NCI-H2171 treated with DMSO at 0.1 percent for 48 hours (cell line): ENCODE data around the gene AP3D1.

Experiments used
- DNase-seq: peaks from one replicate; lab custom pipeline; 2025; lab: John Stamatoyannopoulos, UW

AP3D1 gene

GRCh38 chr19:2061495-2062388 lies 89.6 kb downstream of the AP3D1 start:
- DNase-seq = peak; percentile 97

- DNase-seq = peak; percentile 18
Observed at GRCh38 chr19:2060884-2061494, 90.4 kb downstream of the AP3D1 start.

GRCh38 chr19:2059422-2060201 lies 91.8 kb downstream of the AP3D1 start:
- no peak for DNase-seq

GRCh38 chr19:2058570-2059421 lies 92.6 kb downstream of the AP3D1 start:
- no peak for DNase-seq

- DNase-seq = no peak
Observed at GRCh38 chr19:2057484-2058469, 93.6 kb downstream of the AP3D1 start.

GRCh38 chr19:2056837-2057192 lies 94.6 kb downstream of the AP3D1 start:
- DNase-seq = no peak

GRCh38 chr19:2055931-2056836 lies 95.2 kb downstream of the AP3D1 start:
- no peak for DNase-seq

- no peak for DNase-seq
Observed at GRCh38 chr19:2054763-2055162, 96.6 kb downstream of the AP3D1 start.

- DNase-seq = no peak
Observed at GRCh38 chr19:2053601-2054389, 97.6 kb downstream of the AP3D1 start.

- no peak for DNase-seq
Observed at GRCh38 chr19:2051773-2052704, 99.3 kb downstream of the AP3D1 start.

- peak; percentile 79 for DNase-seq
Observed at GRCh38 chr19:2050991-2051772, 100.2 kb downstream of the AP3D1 start, which contains the start of gene MKNK2. MKNK2 (minus strand) TSS chr19:2051244; CDS start chr19:2050851, 393 bp downstream.
